CD4-positive, alpha-beta T cell treated with Interleukin-4 for 1 hour (primary cell): ENCODE data around the gene IRF9.
A peak's percentile ranks its signal among the peaks of the same experiment; 100 is the strongest.

Source experiments
- DNase-seq, 2 donors: peaks; one replicate each; pipeline ENCODE4 v3.0.0-alpha.2; 2020 to 2022

IRF9 gene

DNA sequence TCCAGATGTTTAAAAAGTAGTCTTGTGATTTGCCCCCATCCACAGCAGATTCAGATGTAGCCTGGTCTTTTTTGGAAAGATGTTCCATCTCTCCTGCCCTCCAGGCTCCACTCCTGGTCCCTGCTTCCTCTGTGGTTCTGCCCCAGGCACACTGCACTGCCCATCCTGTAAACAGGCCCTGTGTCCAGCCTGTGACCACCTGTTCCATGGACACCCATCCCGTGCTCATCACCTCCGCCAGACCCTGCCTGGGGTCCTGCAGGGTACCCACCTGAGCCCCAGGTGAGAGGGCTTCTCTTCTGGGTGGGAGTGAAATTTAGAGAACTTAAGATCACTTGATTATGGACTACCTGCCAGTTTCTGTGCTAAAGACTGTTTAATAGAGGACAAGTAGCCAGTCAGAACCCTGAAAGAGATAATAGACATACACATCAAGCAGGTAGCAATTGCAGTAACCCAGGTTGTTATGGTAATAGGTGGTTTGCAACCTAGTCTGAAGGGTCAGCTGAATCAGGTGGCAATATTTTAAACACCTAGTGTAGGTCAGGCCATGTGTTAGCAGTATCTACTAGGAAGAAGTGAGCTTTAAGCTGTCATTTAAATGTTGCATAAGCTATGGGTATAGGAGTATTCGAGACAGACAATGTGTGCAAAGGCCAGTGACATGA is 11.6 kb upstream of the IRF9 start:
- DNase-seq, result no peak

GRCh38 chr14:24150061-24150460 is 11.0 kb upstream of the IRF9 start:
- no peak for DNase-seq

DNA sequence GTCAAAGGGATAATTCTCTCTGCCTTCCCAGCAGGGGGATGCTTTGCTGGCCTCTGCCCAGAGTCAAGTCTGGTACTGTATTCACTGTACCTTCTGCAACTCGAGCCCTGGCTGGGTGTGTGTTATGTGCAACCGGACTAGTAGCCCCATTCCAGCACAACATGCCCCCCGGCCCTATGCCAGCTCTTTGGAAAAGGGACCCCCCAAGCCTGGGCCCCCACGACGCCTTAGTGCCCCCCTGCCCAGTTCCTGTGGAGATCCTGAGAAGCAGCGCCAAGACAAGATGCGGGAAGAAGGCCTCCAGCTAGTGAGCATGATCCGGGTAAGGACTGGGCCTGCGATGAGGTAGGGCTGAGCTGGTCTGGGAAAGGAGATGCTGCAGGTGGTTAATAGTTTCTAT is 10.5 kb upstream of the IRF9 start:
- DNase-seq, result no peak

DNA sequence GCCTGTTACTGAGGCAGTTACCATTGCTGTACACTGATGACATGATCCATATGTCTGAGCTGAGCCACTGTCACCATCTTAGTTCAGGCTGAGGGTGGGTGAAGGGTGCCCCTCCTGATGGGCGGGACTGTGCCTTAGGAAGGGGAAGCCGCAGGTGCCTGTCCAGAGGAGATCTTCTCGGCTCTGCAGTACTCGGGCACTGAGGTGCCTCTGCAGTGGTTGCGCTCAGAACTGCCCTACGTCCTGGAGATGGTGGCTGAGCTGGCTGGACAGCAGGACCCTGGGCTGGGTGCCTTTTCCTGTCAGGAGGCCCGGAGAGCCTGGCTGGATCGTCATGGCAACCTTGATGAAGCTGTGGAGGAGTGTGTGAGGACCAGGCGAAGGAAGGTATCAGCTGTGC is 10.1 kb upstream of the IRF9 start:
- no peak for DNase-seq

DNA sequence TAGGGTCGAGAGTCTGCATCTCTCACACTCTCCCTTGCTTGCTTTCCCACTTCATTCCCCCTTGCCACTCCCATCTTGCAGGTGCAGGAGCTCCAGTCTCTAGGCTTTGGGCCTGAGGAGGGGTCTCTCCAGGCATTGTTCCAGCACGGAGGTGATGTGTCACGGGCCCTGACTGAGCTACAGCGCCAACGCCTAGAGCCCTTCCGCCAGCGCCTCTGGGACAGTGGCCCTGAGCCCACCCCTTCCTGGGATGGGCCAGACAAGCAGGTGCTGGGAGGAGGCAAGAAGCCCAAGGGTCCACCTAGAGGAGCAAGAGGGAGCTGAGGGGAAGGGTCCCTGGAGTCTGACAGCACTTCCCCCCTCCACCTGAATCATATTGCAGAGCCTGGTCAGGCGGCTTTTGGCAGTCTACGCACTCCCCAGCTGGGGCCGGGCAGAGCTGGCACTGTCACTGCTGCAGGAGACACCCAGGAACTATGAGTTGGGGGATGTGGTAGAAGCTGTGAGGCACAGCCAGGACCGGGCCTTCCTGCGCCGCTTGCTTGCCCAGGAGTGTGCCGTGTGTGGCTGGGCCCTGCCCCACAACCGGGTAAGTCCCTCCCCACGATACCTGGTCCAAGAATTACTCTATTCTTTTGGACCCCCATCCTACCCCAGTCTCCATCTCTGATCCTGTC is 9.5 kb upstream of the IRF9 start:
- DNase-seq, result no peak

DNA sequence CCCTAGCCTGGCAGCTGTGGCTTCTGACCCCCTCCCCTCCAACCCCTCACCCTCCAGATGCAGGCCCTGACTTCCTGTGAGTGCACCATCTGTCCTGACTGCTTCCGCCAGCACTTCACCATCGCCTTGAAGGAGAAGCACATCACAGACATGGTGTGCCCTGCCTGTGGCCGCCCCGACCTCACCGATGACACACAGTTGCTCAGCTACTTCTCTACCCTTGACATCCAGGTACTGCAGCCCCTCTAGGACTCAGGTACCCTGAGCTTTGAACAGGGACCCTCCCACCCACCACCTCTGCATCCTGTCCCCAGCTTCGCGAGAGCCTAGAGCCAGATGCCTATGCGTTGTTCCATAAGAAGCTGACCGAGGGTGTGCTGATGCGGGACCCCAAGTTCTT is 6.0 kb upstream of the IRF9 start:
- DNase-seq, result no peak

DNA sequence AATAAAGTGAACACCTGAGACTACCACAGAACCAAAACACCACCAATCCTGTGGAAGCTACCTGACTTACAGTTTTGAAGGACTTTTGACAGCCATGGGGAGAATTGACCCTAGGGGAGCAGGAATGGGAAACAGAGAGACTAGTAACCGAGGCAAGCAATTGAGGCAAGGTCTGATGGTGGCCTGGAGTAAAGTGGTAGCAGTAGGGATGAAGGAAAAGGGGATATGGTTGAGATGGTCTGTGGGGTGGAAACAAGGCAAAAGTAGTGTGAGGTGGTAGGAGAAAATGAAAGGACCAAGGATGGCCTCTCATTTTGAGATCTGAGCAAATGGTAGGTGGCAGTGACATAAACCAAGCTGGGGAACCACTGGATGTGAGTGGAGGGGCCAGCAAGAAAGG is 4.2 kb upstream of the IRF9 start:
- no peak for DNase-seq

- no peak for DNase-seq
Measured at GRCh38 chr14:24157331-24157730, 3.7 kb upstream of the IRF9 start.

DNA sequence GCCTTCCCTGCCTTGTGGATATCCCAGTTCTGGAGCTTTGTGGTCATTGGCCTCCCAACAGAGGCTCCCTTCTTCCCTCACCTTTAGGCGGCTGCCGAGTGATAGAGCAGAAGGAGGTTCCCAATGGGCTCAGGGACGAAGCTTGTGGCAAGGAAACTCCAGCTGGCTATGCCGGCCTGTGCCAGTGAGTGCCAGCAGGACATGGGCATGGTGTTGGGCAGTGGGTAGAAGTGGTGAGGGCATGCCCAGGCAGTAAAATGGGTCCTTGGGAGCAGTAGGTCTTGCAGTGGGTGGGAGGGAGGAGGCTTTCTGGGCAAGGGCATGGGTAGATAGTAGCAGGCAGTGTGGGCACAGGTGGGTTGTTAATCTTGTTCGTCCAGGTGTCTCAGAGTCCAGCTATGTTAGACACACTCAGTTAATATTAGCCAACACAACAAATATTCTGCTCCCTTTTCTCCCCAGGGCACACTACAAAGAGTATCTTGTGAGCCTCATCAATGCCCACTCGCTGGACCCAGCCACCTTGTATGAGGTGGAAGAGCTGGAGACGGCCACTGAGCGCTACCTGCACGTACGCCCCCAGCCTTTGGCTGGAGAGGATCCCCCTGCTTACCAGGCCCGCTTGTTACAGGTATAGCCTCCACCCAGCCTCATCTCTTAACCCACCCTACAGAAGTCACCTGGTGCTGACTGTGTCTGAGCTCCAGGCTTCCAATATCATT is 1.1 kb upstream of the IRF9 start:
- DNase-seq, result no peak

DNA sequence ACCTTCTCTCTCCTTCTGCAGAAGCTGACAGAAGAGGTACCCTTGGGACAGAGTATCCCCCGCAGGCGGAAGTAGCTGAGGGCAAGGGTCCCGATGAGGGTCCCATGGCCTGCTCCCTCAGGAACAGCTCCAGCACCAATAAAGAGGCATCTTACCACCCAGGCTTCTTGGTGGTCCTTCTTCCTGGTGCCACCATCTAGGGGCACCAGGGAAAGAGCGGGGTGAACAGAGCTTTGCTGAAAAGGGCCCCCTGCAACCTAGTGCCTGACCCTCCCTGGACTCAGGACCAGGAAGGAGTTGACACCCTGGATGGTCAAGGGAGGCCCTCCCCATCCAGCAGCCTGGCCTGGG is 591 bp upstream of the IRF9 start:
- DNase-seq, result no peak

DNA sequence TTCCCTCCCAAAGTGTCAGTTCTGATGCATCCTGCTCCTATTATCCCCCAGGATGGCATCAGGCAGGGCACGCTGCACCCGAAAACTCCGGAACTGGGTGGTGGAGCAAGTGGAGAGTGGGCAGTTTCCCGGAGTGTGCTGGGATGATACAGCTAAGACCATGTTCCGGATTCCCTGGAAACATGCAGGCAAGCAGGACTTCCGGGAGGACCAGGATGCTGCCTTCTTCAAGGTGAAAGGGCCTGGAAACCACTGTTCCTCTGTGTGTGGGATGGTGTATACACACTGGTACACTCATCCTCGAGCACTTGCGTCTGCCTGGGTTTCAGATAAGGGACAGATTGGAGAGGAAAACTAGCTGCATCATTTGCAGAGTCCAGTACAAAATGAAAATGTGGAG is 1.0 kb downstream of the IRF9 start:
- no peak for DNase-seq

DNA sequence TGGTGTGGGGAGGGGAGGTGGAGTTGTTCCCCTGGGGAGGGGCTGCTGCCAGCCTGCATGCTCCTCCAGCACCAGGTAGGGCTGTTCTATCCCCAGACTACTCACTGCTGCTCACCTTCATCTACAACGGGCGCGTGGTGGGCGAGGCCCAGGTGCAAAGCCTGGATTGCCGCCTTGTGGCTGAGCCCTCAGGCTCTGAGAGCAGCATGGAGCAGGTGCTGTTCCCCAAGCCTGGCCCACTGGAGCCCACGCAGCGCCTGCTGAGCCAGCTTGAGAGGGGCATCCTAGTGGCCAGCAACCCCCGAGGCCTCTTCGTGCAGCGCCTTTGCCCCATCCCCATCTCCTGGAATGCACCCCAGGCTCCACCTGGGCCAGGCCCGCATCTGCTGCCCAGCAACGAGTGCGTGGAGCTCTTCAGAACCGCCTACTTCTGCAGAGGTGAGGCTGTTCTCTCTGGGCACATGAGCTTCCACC is 3.5 kb downstream of the IRF9 start:
- no peak for DNase-seq

GRCh38 chr14:24165785-24166184 is 4.7 kb downstream of the IRF9 start:
- DNase-seq, result no peak

- DNase-seq, result no peak
Measured at GRCh38 chr14:24167469-24168114, 6.5 kb downstream of the IRF9 start.

DNA sequence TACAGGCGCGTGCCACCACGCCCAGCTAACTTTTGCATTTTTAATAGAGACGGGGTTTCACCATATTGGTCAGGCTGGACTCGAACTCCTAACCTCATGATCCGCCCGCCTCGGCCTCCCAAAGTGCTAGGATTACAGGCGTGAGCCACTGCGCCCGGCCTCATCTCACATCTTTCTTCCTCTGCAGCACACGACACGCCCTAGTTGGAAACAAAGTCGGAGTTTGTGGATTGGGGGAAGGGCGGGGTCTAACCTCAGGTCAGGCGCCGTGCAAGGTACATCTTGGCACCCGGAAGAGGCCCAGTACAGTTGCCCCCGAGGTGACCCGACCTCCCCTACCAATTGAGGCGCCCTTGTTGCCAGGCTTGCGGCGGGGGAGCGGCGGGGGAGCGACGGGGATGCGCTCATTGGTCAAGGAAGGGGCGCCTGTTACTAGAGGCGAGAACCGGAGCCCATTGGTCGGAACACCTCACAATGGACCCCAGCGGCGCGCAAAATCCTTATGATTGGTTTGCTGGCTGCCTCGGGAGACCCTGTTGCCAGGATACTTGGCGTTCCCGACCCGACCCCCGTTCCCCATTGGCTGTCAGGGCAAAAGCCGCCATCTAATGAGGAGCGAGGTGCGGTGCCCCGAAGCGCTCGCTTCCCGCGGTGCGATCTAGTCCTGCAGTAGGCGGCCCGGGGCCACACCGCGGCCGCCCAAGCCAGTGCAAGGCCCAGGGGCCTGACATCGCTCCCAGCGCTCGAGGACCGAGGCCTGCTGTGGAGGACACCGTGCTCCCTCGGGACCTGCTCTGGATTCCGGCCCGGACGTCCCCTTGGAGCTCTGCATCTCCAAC is 10.6 kb downstream of the IRF9 start, which contains the start of gene REC8:
TSS of gene REC8 (plus strand) at position 659 of the 839 bp plus-strand sequence. CDS start 473 bp downstream, outside the sequence.
- DNase-seq, result peak; percentile 73 to 88

- no peak for DNase-seq
Measured at GRCh38 chr14:24172261-24172860, 11.3 kb downstream of the IRF9 start.

GRCh38 chr14:24172871-24173281 is 11.8 kb downstream of the IRF9 start:
- DNase-seq, result no peak

DNA sequence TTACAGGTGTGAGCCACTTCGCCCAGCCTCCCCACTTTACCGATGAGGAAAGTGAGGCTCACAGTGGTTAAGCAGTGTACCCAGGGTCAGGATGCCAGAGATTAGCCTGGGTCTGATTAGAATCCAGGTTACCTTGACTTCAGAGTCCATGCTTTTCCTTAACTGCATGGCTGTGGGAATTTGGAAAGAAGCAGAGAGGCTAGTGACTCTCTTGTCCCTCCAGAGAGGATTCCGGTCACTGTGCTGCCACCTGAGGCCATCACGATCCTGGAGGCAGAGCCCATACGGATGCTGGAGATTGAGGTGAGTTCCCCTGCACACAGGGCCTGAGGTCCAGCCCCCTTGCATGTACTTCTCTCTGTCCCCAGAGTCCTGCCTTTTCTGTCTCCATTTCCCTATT is 15.5 kb downstream of the IRF9 start:
- no peak for DNase-seq

GRCh38 chr14:24177041-24177825 is 16.2 kb downstream of the IRF9 start:
- no peak for DNase-seq

- DNase-seq, result no peak
Measured at GRCh38 chr14:24177891-24178290, 16.8 kb downstream of the IRF9 start.
